Epithelial cell of esophagus (primary cell): ENCODE measurements around the gene TPCN2.
"Not testable (repeated sequence)": the region's sequence is repeated elsewhere in the genome, so short reads cannot be mapped to it uniquely, and the experiment has no call there.

ENCODE experiments used
- DNase-seq: peaks from one replicate; pipeline ENCODE4 v3.0.0; 2010; ENCODE audit warnings: low read depth
- H3K4me3 ChIP-seq: 2 replicates; pipeline ENCODE4 v1.5.1; 2011; ENCODE audit warnings: mild to moderate bottlenecking, low read length, control low read depth
- CTCF ChIP-seq: IDR thresholded peaks from 2 replicates; pipeline ENCODE4 v1.5.1; 2011; ENCODE audit warnings: low read depth, mild to moderate bottlenecking, low read length, control low read depth, inconsistent platforms; ENCODE audit not compliant: insufficient read depth; ENCODE audit errors: missing control alignments

Gene TPCN2

DNA sequence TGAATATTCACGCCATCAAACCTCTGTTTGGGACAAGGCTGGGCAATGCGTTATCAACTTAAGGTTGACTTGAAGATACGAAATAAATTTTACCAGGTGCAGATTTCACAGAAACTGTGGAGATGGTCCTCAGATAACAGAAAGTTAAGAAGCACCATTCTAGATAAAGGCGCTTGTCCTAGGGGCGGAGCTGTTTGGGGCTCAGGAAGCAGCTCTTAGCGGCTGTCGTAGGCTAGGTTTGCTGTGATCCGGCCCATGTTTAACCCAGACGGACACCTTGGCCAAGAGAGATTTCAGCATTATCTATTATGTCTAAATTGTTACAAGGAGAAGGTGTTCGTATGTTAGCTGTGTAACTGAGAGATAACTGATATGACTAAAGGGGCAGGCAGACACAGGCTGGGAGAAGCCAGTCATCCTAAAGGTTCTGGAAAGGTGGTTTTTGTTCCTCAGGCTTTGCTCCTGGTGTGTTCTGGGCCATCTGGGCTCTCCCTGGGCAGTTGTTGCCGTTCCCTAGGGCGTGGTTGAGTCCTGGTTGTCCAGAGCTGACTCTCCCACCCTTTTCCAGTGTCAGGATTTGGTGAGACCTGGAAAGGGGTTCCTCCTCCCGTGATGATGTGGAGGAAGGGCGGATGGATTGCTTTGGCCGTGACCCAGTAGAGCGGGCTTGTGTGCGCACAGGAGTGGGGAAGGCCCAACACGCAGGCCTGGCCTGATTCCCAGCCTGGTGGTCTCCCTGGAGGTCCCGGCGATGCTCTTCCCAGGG, 25.8 kb downstream of the TPCN2 start:
- no peak for TF ChIP-seq CTCF
- DNase-seq = no peak
- no peak overlapping the region for H3K4me3 ChIP-seq

DNA sequence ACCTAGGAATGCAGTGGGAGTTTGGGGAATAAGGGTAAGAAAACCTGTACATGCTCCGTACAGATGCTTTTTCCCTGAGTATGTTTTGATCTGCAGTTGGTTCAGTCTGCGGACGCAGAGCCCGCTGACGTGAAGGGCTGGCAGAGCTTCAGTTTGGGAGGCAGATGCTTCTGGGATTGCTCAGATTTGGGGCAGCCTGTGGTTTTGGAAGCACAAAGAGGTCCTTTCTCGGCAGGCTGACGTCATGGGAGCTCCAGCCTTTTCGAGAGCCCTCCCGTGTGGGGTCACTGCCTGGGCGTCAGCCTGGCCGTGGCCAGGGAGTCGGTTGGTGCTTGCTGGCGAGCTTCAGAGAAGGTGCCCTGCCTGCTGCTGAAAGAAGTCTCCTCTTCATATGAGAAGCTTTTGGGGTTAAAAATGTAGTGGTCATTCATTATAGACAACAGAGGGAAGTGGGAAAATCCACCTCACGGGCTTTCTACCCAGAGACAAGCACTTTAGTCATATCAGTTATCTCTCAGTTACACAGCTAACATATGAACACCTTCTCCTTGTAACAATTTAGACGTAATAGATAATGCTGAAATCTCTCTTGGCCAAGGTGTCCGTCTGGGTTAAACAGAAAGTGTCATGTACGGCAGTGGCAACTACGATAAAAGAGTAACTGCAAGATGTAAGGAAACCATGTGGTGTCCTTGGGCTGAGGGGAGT, 26.8 kb downstream of the TPCN2 start:
- TF ChIP-seq CTCF = no peak
- H3K4me3 ChIP-seq = no peak overlapping the region
- peak; percentile 37 for DNase-seq

DNA sequence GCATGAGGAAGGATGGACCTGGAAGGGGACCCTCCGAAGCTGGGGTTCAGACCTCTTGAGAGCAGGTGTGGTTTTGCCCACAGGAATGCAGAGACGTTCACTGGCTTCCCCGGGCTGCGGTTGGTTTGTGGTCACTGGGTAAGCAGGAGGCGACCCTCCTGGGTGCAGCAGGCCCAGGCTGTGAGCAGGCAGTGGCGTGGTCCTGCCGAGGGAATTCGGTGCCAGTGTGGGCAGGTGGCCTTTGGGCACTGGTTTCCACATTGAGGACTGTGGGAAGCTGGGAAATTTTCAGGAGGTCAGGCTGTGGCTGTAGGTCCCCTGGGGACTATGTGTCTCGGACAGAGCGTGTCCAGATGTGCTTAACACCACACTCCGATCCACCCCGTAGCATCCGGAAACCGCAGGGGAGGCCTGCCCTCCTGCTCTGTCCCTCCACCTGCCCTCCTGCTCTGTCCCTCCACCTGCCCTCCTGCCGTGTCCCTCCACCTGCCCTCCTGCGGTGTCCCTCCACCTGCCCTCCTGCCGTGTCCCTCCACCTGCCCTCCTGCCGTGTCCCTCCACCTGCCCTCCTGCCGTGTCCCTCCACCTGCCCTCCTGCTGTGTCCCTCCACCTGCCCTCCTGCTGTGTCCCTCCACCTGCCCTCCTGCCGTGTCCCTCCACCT, 27.5 kb downstream of the TPCN2 start:
- TF ChIP-seq CTCF = no peak
- no peak overlapping the region for H3K4me3 ChIP-seq
- no peak for DNase-seq

- H3K4me3 ChIP-seq, DNase-seq: not testable (repeated sequence)
These were observed 28.2 kb downstream of the TPCN2 start for GRCh38 chr11:69076977-69077376.

- DNase-seq = no peak
- H3K4me3 ChIP-seq = no peak overlapping the region
- TF ChIP-seq CTCF = no peak
These were observed 29.8 kb downstream of the TPCN2 start for GRCh38 chr11:69078508-69078907.

- no peak for DNase-seq
- TF ChIP-seq CTCF = no peak
- no peak overlapping the region for H3K4me3 ChIP-seq
These were observed 30.3 kb downstream of the TPCN2 start for GRCh38 chr11:69078930-69079605.
